Activated CD8-positive, alpha-beta memory T cell treated with anti-CD3 and anti-CD28 coated beads, Interleukin-2, amount 50 U/mL, for 1 hour (primary cell): ENCODE results near the gene PLOD1.
"Not testable (repeated sequence)": the region's sequence is repeated elsewhere in the genome, so short reads cannot be mapped to it uniquely, and the experiment has no call there.

Experiments
- DNase-seq: peaks from one replicate; pipeline ENCODE4 v3.0.0-alpha.2; 2020; ENCODE audit errors: extremely low read depth

Gene PLOD1

GRCh38 chr1:12005488-12006166 lies 71.1 kb downstream of the PLOD1 start:
- no peak for DNase-seq

DNA sequence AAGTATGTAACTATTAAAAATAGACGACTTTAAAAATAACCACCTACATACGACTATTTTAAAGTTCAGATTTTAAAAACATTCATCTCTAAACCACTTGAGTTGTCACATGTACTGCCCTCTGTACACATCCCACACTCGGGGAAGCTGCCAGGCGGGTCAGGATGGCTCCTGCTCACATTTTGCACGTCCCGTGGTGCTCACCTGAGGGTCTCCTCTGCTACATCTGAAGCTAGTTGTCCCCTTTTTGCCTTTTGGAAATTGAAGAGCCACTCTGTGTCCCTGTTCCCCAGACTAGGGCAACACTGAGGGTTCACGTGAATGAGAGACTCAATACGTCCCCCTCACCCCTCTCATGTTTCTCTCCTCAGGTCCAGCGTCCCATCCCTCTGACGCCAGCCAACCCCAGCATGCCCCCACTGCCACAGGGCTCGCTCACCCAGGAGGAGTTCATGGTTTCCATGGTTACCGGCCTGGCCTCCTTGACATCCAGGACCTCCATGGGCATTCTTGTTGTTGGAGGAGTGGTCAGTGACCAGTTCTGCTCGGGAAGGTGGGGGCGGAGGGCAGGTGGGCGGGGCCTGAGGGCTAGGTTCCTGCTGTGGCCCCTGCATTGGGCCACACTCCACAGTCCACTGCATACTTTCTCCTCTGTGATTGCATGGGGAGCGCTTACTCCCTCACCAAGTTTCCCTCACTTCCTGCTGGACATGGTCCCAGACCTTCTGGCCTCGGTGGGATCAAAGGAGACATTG lies 71.8 kb downstream of the PLOD1 start:
- DNase-seq, result no peak

GRCh38 chr1:12007204-12007603 lies 72.7 kb downstream of the PLOD1 start:
- no peak for DNase-seq

- DNase-seq, result not testable (repeated sequence)
These were observed 73.8 kb downstream of the PLOD1 start for GRCh38 chr1:12008355-12008754.

DNA sequence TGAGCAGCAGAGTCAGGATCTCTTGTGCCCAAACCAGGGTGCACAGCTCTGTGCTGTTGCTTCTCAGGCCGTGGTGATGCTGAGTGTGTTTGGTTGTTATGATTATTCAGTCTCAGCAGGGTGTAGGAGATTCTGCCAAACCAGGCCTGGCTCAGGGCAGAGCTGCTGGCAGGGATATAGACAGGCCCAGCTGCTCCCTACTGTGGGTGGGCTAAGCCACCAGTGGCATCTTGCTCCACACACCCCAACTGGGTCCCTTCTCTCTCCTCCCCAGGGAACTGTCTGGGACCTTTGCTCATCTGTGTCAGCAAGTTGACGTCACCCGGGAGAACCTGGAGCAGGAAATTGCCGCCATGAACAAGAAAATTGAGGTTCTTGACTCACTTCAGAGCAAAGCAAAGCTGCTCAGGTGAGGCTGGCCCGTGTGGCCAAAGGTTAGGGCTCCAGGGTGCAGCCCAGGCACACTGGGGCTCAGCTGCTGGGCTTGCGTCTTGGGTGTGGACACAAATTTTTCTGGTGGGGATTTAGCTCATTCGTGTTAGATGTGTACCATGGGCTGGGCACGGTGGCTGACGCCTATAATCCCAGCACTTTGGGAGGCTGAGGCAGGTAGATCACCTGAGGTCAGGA lies 74.9 kb downstream of the PLOD1 start:
- no peak for DNase-seq

GRCh38 chr1:12010746-12011570 lies 76.4 kb downstream of the PLOD1 start:
- no peak for DNase-seq

GRCh38 chr1:12011998-12012397 lies 77.5 kb downstream of the PLOD1 start:
- DNase-seq, result no peak

- no peak for DNase-seq
These were observed 78.2 kb downstream of the PLOD1 start for GRCh38 chr1:12012560-12013316.

DNA sequence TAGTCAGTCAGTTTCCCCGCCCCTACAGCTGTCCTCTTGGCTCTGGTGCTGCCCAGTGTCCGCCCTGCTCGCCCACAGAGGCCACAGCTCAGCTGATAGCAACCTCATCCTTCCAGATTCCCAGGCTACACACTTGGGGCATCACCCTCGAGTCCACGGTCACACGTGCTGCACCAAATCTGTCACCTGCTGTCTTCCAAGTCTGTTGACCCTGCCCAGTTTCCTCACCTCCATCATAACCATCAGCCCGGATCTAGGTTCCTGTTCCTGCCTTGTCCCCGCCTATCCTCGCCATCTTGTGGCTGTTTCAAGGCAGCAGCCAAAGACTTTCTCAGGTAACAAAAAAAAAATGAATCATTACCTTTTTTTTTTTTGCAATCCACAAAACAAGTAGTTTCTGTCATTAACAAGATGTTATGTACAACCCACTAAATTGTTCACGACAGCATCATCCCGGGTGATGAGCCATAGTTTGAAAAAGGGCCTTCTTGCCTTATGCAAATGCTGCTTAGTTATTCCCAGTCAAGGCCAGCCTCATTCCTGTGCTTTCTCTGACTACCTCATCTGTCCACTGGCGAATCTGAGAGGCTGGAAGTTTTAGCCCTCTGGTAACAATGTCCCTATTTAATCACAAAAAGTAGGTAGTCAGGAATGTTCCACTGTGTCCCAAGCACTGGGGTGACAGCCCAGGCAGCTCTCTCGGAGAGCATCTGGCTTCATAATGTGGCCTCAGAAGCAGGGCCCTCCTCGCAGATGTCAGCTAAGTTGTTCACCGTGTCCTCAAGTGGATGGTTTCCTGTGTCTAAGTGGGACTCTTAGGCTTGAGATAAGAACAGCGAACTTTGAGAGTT lies 79.8 kb downstream of the PLOD1 start:
- no peak for DNase-seq

GRCh38 chr1:12015001-12015491 lies 80.5 kb downstream of the PLOD1 start:
- DNase-seq, result no peak

DNA sequence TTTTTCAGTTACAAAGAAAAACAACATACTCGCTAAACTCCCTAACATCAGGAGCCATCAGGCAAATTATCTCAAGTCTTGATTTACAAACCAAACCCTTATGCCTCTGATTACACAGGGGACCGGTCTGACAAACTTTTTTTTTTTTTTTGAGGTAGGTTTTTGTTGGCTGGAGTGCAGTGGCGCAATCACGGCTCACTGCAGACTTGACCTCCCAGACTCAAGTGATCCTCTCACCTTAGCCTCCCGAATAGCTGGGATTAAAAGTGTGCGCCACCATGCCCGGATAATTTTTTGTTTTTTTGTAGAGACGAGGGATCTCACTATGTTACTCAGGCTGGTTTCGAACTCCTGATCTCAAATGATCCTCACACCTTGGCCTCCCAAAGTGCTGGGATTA lies 81.0 kb downstream of the PLOD1 start:
- DNase-seq, result no peak

DNA sequence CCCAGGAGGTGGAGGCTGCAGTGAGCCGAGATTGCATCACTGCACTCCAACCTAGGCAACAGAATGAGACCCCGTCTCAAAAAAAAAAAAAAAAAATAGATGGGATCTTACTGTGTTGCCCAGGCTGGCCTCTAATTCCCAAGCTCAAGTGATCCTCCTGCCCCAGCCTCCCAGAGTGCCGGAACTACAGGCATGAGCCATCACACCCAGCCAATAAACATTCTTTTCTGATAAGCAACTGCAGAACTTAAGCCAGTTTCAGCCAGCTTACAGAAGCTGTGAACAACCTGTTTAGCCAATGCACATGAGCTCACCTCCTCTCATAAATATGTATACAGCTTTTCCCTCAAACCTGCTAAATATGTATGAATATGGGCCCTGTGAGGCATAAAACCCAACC lies 81.7 kb downstream of the PLOD1 start:
- DNase-seq, result no peak

- DNase-seq, result no peak
These were observed 85.5 kb downstream of the PLOD1 start for GRCh38 chr1:12019858-12020509.

GRCh38 chr1:12021616-12022015 lies 87.1 kb downstream of the PLOD1 start:
- no peak for DNase-seq

- DNase-seq, result no peak
These were observed 87.5 kb downstream of the PLOD1 start for GRCh38 chr1:12022036-12022435.
